Calu3 (cell line): ENCODE results near the gene R3HDM1. TPM values are rescaled to one million over a fixed set of nuclear protein-coding genes. Genes with fewer than 3 reads are reported as not detected.

Source experiments
- BruUV-seq: library from RNA; stranded (reverse); fragments of 400-500 nt; replicated peaks from 2 replicates; lab custom pipeline; 2021; lab: Mats Ljungman, UMichigan
- CTCF ChIA-PET: fragments of 300-600 bp; sonication (Branson Sonifier 250); formaldehyde crosslinking; loops from one replicate; lab custom pipeline; 2022; ENCODE audit warnings: antibody characterized with exemption; lab: Charles Lee
- DNase-seq: peaks from one replicate; pipeline ENCODE4 v3.0.0; 2022
- H3K27ac Mint-ChIP-seq: one replicate; pipeline ENCODE4 v1.8.0; 2022; ENCODE audit warnings: mixed read lengths; ENCODE audit not compliant: unreplicated experiment
- H3K27me3 Mint-ChIP-seq: one replicate; pipeline ENCODE4 v1.8.0; 2022; ENCODE audit warnings: mixed read lengths; ENCODE audit not compliant: unreplicated experiment
- H3K36me3 Mint-ChIP-seq: one replicate; pipeline ENCODE4 v1.8.0; 2022; ENCODE audit warnings: mild to moderate bottlenecking, moderate library complexity, mixed read lengths; ENCODE audit not compliant: insufficient read depth, unreplicated experiment
- H3K4me1 Mint-ChIP-seq: one replicate; pipeline ENCODE4 v1.8.0; 2022; ENCODE audit warnings: mild to moderate bottlenecking, low read depth, mixed read lengths; ENCODE audit not compliant: unreplicated experiment
- H3K4me3 Mint-ChIP-seq: one replicate; pipeline ENCODE4 v1.8.0; 2022; ENCODE audit warnings: mild to moderate bottlenecking, low read depth, moderate library complexity, mixed read lengths; ENCODE audit not compliant: unreplicated experiment
- H3K9me3 Mint-ChIP-seq: one replicate; pipeline ENCODE4 v1.8.0; 2022; ENCODE audit warnings: low read depth, mixed read lengths; ENCODE audit not compliant: unreplicated experiment
- CTCF ChIP-seq: fragments of 200-600 bp; IDR thresholded peaks from one replicate; pipeline ENCODE4 v1.8.0; 2022; ENCODE audit warnings: antibody characterized with exemption; ENCODE audit not compliant: unreplicated experiment
- intact Hi-C: fragments of 100-400 bp; cut with micrococcal nuclease; formaldehyde crosslinking; loops from one replicate; pipeline ENCODE4 v1.10.0; 2022; ENCODE audit not compliant: unreplicated experiment
- total RNA-seq: library from RNA; stranded (reverse); gene quantifications from 2 replicates; pipeline ENCODE4 v1.2.3, GENCODE V29; 2022

Gene R3HDM1
- total RNA-seq, 1 experiment from 2014 or later = 46.1 TPM

DNA sequence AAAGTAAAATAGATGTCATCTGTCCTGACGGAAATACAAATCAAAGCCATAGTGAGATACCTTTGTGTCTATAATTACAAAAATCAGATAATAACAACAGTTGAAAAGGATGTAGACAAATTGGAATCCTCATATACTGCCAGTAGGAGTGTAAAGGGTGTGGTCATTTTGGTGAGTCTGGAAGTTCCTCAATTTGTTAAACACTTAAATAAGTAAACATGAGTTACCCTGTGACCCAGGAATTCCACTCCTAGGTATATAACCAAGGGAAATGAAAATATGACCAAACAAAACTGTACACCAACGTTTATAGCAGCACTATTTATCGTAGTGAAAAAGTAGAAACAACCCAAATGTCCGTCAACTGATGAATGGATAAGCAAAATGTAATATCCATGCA is 24.0 kb downstream of the R3HDM1 start:
- no peak for DNase-seq
- no peaks in the 10 kb centered on the region for H3K36me3 Mint-ChIP-seq
- H3K4me3 Mint-ChIP-seq = no peak overlapping the region
- no peaks in the 10 kb centered on the region for H3K27me3 Mint-ChIP-seq
- intact Hi-C loops = no loop called here
- no peak for TF ChIP-seq CTCF
- peaks cover 8% of the 10 kb centered on the region for H3K4me1 Mint-ChIP-seq
- peaks cover 3% of the 10 kb centered on the region for H3K9me3 Mint-ChIP-seq
- no TSS peak for BruUV-seq
- no peak overlapping the region for H3K27ac Mint-ChIP-seq
- CTCF ChIA-PET = no interaction called here

- no peak overlapping the region for H3K27ac Mint-ChIP-seq
- BruUV-seq = no TSS peak
Observed at GRCh38 chr2:135557530-135557929, 26.2 kb downstream of the R3HDM1 start.

GRCh38 chr2:135561925-135562324 is 30.6 kb downstream of the R3HDM1 start:
- no peak for DNase-seq
- BruUV-seq = no TSS peak
- CTCF ChIA-PET = no interaction called here
- intact Hi-C loops = no loop called here
- H3K4me3 Mint-ChIP-seq = no peak overlapping the region
- TF ChIP-seq CTCF = no peak
- peaks cover 17% of the 10 kb centered on the region for H3K4me1 Mint-ChIP-seq
- H3K36me3 Mint-ChIP-seq = no peaks in the 10 kb centered on the region
- H3K27ac Mint-ChIP-seq = no peak overlapping the region
- H3K9me3 Mint-ChIP-seq = no peaks in the 10 kb centered on the region
- H3K27me3 Mint-ChIP-seq = no peaks in the 10 kb centered on the region

More at GRCh38 chr2:135557530-135557929, 26.2 kb downstream of the R3HDM1 start:
- Mint-ChIP-seq H3K4me1 (peaks cover 8% of the 10 kb centered on the region), H3K9me3 (peaks cover 3% of the 10 kb centered on the region), H3K36me3 (no peaks in the 10 kb centered on the region), H3K27me3 (no peaks in the 10 kb centered on the region), H3K4me3 (no peak overlapping the region)
- intact Hi-C loops = no loop called here
- DNase-seq = no peak
- CTCF ChIA-PET = no interaction called here
- TF ChIP-seq CTCF = no peak

DNA sequence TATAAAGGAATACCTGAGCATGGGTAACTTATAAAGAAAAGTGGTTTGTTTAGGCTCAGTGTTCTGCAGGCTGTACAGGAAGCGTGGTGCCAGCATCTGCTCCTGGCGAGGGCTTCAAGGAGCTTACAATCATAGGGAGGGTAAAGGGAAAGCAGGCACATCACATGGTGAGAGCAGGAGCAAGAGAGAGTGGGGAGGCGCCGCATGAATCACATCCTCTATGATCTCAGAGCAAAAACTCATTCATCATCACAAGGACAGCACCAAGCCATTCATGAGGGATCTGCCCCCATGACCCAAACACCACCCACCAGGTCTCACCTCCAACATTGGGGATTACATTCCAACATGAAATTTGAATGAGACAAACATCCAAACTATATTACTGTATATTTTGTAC is 32.5 kb downstream of the R3HDM1 start:
- BruUV-seq = no TSS peak

More for the DNA sequence above, 32.5 kb downstream of the R3HDM1 start:
- CTCF ChIA-PET = no interaction called here
- no peak for TF ChIP-seq CTCF
- DNase-seq = no peak
- no peaks in the 10 kb centered on the region for H3K36me3 Mint-ChIP-seq
- H3K4me1 Mint-ChIP-seq = peaks cover 9% of the 10 kb centered on the region
- no peak overlapping the region for H3K4me3 Mint-ChIP-seq
- no peaks in the 10 kb centered on the region for H3K9me3 Mint-ChIP-seq
- H3K27ac Mint-ChIP-seq = no peak overlapping the region
- intact Hi-C loops = no loop called here
- no peaks in the 10 kb centered on the region for H3K27me3 Mint-ChIP-seq
